ENCODE data around the gene GJA3. TPM values are rescaled to one million over a fixed set of nuclear protein-coding genes. Genes with fewer than 3 reads are reported as not detected.

GJA3 gene
- total RNA-seq (10 to 100 TPM; 14.2 to 30.1 (median 19.4) TPM), polyA plus RNA-seq (1 to 10 TPM; 4.0 to 4.3 TPM)
- long read RNA-seq, donor 1, full-length matches to known transcripts = 27 of 63 reads
- long read RNA-seq, donor 1, partial matches to known transcripts = 0 of 63 reads
- long read RNA-seq, donor 1, other reads (novel, unspliced or antisense) = 36 of 63 reads
- long read RNA-seq, donor 2, full-length matches to known transcripts = 42 of 77 reads
- long read RNA-seq, donor 2, partial matches to known transcripts = 0 of 77 reads
- long read RNA-seq, donor 2, other reads (novel, unspliced or antisense) = 35 of 77 reads
- long read RNA-seq, donor 3, full-length matches to known transcripts = 4 of 22 reads
- long read RNA-seq, donor 3, partial matches to known transcripts = 0 of 22 reads
- long read RNA-seq, donor 3, other reads (novel, unspliced or antisense) = 18 of 22 reads

DNA sequence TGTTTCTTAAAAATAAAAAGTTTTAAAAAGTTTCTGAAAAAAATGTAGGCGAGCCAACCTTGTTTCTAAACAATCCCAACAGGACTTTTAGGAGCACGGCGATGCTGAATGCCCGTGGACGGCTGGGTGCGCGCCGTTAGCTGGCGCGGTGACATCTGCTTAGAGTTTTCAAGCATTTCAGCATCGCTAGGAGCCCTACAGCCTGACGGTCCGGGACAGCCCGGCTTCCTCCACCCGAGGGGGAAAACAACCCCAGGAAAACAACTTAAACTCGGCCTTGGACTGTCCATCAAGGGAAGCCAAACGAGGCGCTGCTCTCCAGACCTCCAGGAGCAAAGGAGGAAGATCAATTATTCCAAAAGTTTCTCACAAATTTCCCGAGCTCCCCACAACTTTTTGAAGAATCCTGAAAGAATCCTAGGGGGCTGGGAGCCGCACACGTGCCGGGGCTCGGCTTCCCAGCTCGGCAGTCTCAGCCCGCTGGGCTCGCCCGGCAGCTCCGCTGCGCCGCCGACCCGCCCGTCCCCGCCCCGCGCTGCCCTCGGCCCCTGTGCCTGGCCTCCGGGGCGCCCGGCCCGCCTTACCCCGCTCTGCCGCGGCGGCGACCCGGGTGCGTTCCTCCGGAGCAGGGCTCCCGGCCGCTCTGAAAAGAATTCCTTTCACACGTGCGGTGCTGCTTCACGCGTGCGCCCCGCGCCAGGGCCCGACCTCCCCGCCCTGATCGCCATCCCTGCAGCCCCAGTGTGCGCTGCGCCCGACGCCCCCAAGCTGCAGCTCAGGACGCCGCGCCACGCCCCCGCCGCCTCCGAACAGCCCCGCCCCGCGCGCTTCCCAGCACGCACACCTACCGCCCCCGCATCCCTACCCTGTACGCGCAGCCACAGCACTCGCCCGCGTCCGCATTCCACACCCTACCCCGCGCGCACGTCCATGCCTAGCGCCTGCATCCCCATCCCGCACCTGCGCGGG is at the start of gene GJA3:
GJA3 (minus strand) TSS at position 747 of the 969 bp plus-strand sequence. CDS start 17,764 bp downstream, outside the sequence.
- H3K27ac ChIP-seq = peak within 1 kb of the TSS; percentile 19 to 89 (median 79)

DNA sequence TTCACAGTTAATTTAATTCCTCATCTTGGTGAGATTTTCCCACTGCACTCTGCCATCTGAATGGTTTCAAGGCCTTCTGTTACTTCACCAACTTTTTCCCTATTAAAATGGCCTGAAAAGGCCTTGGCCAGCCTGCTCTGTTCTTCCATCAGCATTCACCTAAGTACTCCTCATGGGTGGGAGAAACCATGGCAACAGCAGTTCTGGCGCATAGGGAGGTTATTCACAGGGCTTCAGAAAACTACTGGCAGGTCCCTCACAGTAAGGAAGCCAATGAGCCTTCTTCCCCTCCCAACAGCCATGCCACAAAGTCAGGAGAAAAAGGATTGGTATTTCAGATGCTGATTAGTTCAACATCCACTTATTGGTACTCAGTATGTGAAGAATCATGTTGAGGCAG is 49.1 kb upstream of the GJA3 start:
- ATAC-seq (no peak), DNase-seq (no peak)
- intact Hi-C loops (cut with DNase I) = no loop called here
- 80 to 83% methylated on average over 1 of the region's 1 CpG for WGBS, 2 donors
- Histone ChIP-seq H3K4me1 (no peaks in the 10 kb centered on the region), H3K27ac (no peak overlapping the region), H3K36me3 (no peaks in the 10 kb centered on the region), H3K27me3 (peaks cover 0 to 28% (median 16%) of the 10 kb centered on the region in 7 donors), H3K4me3 (no peak overlapping the region), H3K9me3 (peaks cover 0 to 19% (median 0%) of the 10 kb centered on the region in 11 donors)
- TF ChIP-seq, protein P1, sequence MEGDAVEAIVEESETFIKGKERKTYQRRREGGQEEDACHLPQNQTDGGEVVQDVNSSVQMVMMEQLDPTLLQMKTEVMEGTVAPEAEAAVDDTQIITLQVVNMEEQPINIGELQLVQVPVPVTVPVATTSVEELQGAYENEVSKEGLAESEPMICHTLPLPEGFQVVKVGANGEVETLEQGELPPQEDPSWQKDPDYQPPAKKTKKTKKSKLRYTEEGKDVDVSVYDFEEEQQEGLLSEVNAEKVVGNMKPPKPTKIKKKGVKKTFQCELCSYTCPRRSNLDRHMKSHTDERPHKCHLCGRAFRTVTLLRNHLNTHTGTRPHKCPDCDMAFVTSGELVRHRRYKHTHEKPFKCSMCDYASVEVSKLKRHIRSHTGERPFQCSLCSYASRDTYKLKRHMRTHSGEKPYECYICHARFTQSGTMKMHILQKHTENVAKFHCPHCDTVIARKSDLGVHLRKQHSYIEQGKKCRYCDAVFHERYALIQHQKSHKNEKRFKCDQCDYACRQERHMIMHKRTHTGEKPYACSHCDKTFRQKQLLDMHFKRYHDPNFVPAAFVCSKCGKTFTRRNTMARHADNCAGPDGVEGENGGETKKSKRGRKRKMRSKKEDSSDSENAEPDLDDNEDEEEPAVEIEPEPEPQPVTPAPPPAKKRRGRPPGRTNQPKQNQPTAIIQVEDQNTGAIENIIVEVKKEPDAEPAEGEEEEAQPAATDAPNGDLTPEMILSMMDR (IDR thresholded peaks at IDR 0.05) = no peak

More for the DNA sequence above, at the start of gene GJA3:
- Histone ChIP-seq H3K9me3 (no peaks in the 10 kb centered on the region), H3K4me3 (peak within 1 kb of the TSS; percentile 33 to 66 (median 62)), H3K4me1 (peaks cover 0 to 23% (median 12%) of the 10 kb centered on the region in 9 donors), H3K36me3 (no peaks in the 10 kb centered on the region), H3K27me3 (peaks cover 0 to 93% (median 78%) of the 10 kb centered on the region in 7 donors)
- intact Hi-C loops (cut with DNase I) = loop anchor here (2.0 to 10.0 kb wide), 9 partner anchors 20 to 176 kb away; no protein-coding TSS in a partner anchor
- DNase-seq (peak; percentile 61 to 66), ATAC-seq (peak; percentile 79 to 93 (median 86))
- 1% methylated on average over 68 to 93 of the region's 93 CpGs for WGBS, 2 donors
- TF ChIP-seq, protein P1 (IDR thresholded peaks at IDR 0.05) = peak in 3 of 9 donors; percentile 31 to 36 (median 35)

DNA sequence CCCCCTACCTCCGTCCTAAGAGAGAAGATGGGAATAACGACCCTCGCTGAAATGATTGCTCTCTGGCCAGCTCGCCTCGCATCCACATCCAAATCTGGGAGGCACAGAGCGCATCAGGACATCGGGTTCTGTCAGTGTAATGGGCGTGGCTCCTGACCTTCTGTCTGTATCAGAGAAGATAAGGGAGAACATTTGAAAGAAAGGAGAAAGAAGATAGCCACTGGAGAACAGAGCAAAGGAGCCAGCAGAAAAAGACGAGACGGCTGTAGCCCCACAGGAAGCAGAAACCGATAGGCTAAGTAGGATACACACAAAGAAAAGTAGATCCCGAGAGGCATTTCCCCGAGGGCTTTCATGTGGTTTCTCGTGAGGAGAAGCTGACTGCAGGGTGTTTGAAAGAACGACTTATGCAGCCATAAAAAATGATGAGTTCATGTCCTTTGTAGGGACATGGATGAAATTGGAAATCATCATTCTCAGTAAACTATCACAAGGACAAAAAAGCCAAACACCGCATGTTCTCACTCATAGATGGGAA is 45.9 kb upstream of the GJA3 start:
- DNase-seq (no peak), ATAC-seq (no peak)
- H3K4me1 ChIP-seq = no peaks in the 10 kb centered on the region
- H3K36me3 ChIP-seq = no peaks in the 10 kb centered on the region
- TF ChIP-seq, protein P1 (IDR thresholded peaks at IDR 0.05) = no peak
- 60 to 64% methylated on average over 16 of the region's 16 CpGs for WGBS, 2 donors
- intact Hi-C loops (cut with DNase I) = no loop called here
- H3K9me3 ChIP-seq = peaks cover 0 to 9% (median under 1%) of the 10 kb centered on the region in 11 donors
- no peak overlapping the region for H3K27ac ChIP-seq
- no peak overlapping the region for H3K4me3 ChIP-seq
- peaks cover 0 to 39% (median 20%) of the 10 kb centered on the region in 7 donors for H3K27me3 ChIP-seq
